ENCODE measurements around the gene RARB.

RARB gene

GRCh38 chr3:25478964-25479726 lies 51.1 kb downstream of the RARB start:
- H3K4me1 ChIP-seq (ENCODE audit: control insufficient read depth in 5 of 5, insufficient read depth in 5 of 5, low read length in 5 of 5): peaks cover 0 to 11% (median 6%) of the 10 kb centered on the region in 5 donors
- no peaks in the 10 kb centered on the region for H3K27me3 ChIP-seq (ENCODE audit: control insufficient read depth in 5 of 5, insufficient read depth in 4 of 5, low read length in 5 of 5)
- H3K9me3 ChIP-seq (ENCODE audit: control insufficient read depth in 5 of 5, low read length in 5 of 5): no peaks in the 10 kb centered on the region
- H3K4me3 ChIP-seq (ENCODE audit: low read depth in 1 of 5, low read length in 5 of 5): no peak overlapping the region
- no peak overlapping the region for H3K27ac ChIP-seq (ENCODE audit: low read depth, low read length)
- H3K36me3 ChIP-seq (ENCODE audit: control insufficient read depth in 5 of 5, insufficient read depth in 5 of 5, low read length in 5 of 5): no peaks in the 10 kb centered on the region
- no peak overlapping the region for H3K9ac ChIP-seq (ENCODE audit: low read length in 5 of 5)

- Histone ChIP-seq H3K4me1 (ENCODE audit: control insufficient read depth in 5 of 5, insufficient read depth in 5 of 5, low read length in 5 of 5) (peaks cover 0 to 11% (median 6%) of the 10 kb centered on the region in 5 donors), H3K4me3 (ENCODE audit: low read depth in 1 of 5, low read length in 5 of 5) (no peak overlapping the region), H3K9me3 (ENCODE audit: control insufficient read depth in 5 of 5, low read length in 5 of 5) (no peaks in the 10 kb centered on the region), H3K9ac (ENCODE audit: low read length in 5 of 5) (no peak overlapping the region), H3K36me3 (ENCODE audit: control insufficient read depth in 5 of 5, insufficient read depth in 5 of 5, low read length in 5 of 5) (no peaks in the 10 kb centered on the region), H3K27me3 (ENCODE audit: control insufficient read depth in 5 of 5, insufficient read depth in 4 of 5, low read length in 5 of 5) (no peaks in the 10 kb centered on the region), H3K27ac (ENCODE audit: low read depth, low read length) (no peak overlapping the region)
These were observed 51.6 kb downstream of the RARB start for GRCh38 chr3:25479727-25480010.

- Histone ChIP-seq H3K4me3 (ENCODE audit: low read depth in 1 of 5, low read length in 5 of 5) (no peak overlapping the region), H3K9me3 (ENCODE audit: control insufficient read depth in 5 of 5, low read length in 5 of 5) (no peaks in the 10 kb centered on the region), H3K4me1 (ENCODE audit: control insufficient read depth in 5 of 5, insufficient read depth in 5 of 5, low read length in 5 of 5) (peaks cover 0 to 11% (median 6%) of the 10 kb centered on the region in 5 donors), H3K27me3 (ENCODE audit: control insufficient read depth in 5 of 5, insufficient read depth in 4 of 5, low read length in 5 of 5) (no peaks in the 10 kb centered on the region), H3K9ac (ENCODE audit: low read length in 5 of 5) (no peak overlapping the region), H3K36me3 (ENCODE audit: control insufficient read depth in 5 of 5, insufficient read depth in 5 of 5, low read length in 5 of 5) (no peaks in the 10 kb centered on the region), H3K27ac (ENCODE audit: low read depth, low read length) (no peak overlapping the region)
These were observed 52.7 kb downstream of the RARB start for GRCh38 chr3:25480811-25481210.

GRCh38 chr3:25481386-25481785 lies 53.3 kb downstream of the RARB start:
- peaks cover 0 to 11% (median 6%) of the 10 kb centered on the region in 5 donors for H3K4me1 ChIP-seq (ENCODE audit: control insufficient read depth in 5 of 5, insufficient read depth in 5 of 5, low read length in 5 of 5)

GRCh38 chr3:25483456-25483855 lies 55.4 kb downstream of the RARB start:
- Histone ChIP-seq H3K4me1 (ENCODE audit: control insufficient read depth in 5 of 5, insufficient read depth in 5 of 5, low read length in 5 of 5) (peaks cover 0 to 11% (median 6%) of the 10 kb centered on the region in 5 donors), H3K27ac (ENCODE audit: low read depth, low read length) (no peak overlapping the region), H3K9ac (ENCODE audit: low read length in 5 of 5) (no peak overlapping the region)

More at GRCh38 chr3:25481386-25481785, 53.3 kb downstream of the RARB start:
- Histone ChIP-seq H3K27me3 (ENCODE audit: control insufficient read depth in 5 of 5, insufficient read depth in 4 of 5, low read length in 5 of 5) (no peaks in the 10 kb centered on the region), H3K9me3 (ENCODE audit: control insufficient read depth in 5 of 5, low read length in 5 of 5) (no peaks in the 10 kb centered on the region), H3K4me3 (ENCODE audit: low read depth in 1 of 5, low read length in 5 of 5) (no peak overlapping the region), H3K9ac (ENCODE audit: low read length in 5 of 5) (no peak overlapping the region), H3K36me3 (ENCODE audit: control insufficient read depth in 5 of 5, insufficient read depth in 5 of 5, low read length in 5 of 5) (no peaks in the 10 kb centered on the region), H3K27ac (ENCODE audit: low read depth, low read length) (no peak overlapping the region)

GRCh38 chr3:25485673-25486072 lies 57.6 kb downstream of the RARB start:
- no peak overlapping the region for H3K27ac ChIP-seq (ENCODE audit: low read depth, low read length)
- H3K4me3 ChIP-seq (ENCODE audit: low read depth in 1 of 5, low read length in 5 of 5): no peak overlapping the region
- no peaks in the 10 kb centered on the region for H3K9me3 ChIP-seq (ENCODE audit: control insufficient read depth in 5 of 5, low read length in 5 of 5)
- no peaks in the 10 kb centered on the region for H3K36me3 ChIP-seq (ENCODE audit: control insufficient read depth in 5 of 5, insufficient read depth in 5 of 5, low read length in 5 of 5)
- no peak overlapping the region for H3K9ac ChIP-seq (ENCODE audit: low read length in 5 of 5)
- H3K27me3 ChIP-seq (ENCODE audit: control insufficient read depth in 5 of 5, insufficient read depth in 4 of 5, low read length in 5 of 5): no peaks in the 10 kb centered on the region
- H3K4me1 ChIP-seq (ENCODE audit: control insufficient read depth in 5 of 5, insufficient read depth in 5 of 5, low read length in 5 of 5): peaks cover 0 to 11% (median 6%) of the 10 kb centered on the region in 5 donors

More at GRCh38 chr3:25483456-25483855, 55.4 kb downstream of the RARB start:
- no peaks in the 10 kb centered on the region for H3K36me3 ChIP-seq (ENCODE audit: control insufficient read depth in 5 of 5, insufficient read depth in 5 of 5, low read length in 5 of 5)
- H3K27me3 ChIP-seq (ENCODE audit: control insufficient read depth in 5 of 5, insufficient read depth in 4 of 5, low read length in 5 of 5): no peaks in the 10 kb centered on the region
- no peaks in the 10 kb centered on the region for H3K9me3 ChIP-seq (ENCODE audit: control insufficient read depth in 5 of 5, low read length in 5 of 5)
- H3K4me3 ChIP-seq (ENCODE audit: low read depth in 1 of 5, low read length in 5 of 5): no peak overlapping the region

- Histone ChIP-seq H3K36me3 (ENCODE audit: control insufficient read depth in 5 of 5, insufficient read depth in 5 of 5, low read length in 5 of 5) (no peaks in the 10 kb centered on the region), H3K27ac (ENCODE audit: low read depth, low read length) (no peak overlapping the region), H3K9ac (ENCODE audit: low read length in 5 of 5) (no peak overlapping the region), H3K4me3 (ENCODE audit: low read depth in 1 of 5, low read length in 5 of 5) (no peak overlapping the region), H3K4me1 (ENCODE audit: control insufficient read depth in 5 of 5, insufficient read depth in 5 of 5, low read length in 5 of 5) (no peaks in the 10 kb centered on the region), H3K9me3 (ENCODE audit: control insufficient read depth in 5 of 5, low read length in 5 of 5) (no peaks in the 10 kb centered on the region), H3K27me3 (ENCODE audit: control insufficient read depth in 5 of 5, insufficient read depth in 4 of 5, low read length in 5 of 5) (no peaks in the 10 kb centered on the region)
These were observed 58.9 kb downstream of the RARB start for GRCh38 chr3:25486932-25487331.

- Histone ChIP-seq H3K4me3 (ENCODE audit: low read depth in 1 of 5, low read length in 5 of 5) (no peak overlapping the region), H3K9ac (ENCODE audit: low read length in 5 of 5) (no peak overlapping the region), H3K27ac (ENCODE audit: low read depth, low read length) (no peak overlapping the region), H3K4me1 (ENCODE audit: control insufficient read depth in 5 of 5, insufficient read depth in 5 of 5, low read length in 5 of 5) (no peaks in the 10 kb centered on the region), H3K9me3 (ENCODE audit: control insufficient read depth in 5 of 5, low read length in 5 of 5) (peaks cover 10 to 27% (median 20%) of the 10 kb centered on the region in 5 donors), H3K36me3 (ENCODE audit: control insufficient read depth in 5 of 5, insufficient read depth in 5 of 5, low read length in 5 of 5) (no peaks in the 10 kb centered on the region), H3K27me3 (ENCODE audit: control insufficient read depth in 5 of 5, insufficient read depth in 4 of 5, low read length in 5 of 5) (no peaks in the 10 kb centered on the region)
These were observed 62.0 kb downstream of the RARB start for GRCh38 chr3:25489858-25490593.

GRCh38 chr3:25493246-25493645 lies 65.2 kb downstream of the RARB start:
- no peak overlapping the region for H3K9ac ChIP-seq (ENCODE audit: low read length in 5 of 5)
- H3K27me3 ChIP-seq (ENCODE audit: control insufficient read depth in 5 of 5, insufficient read depth in 4 of 5, low read length in 5 of 5): no peaks in the 10 kb centered on the region
- peak overlapping the region in 2 of 5 donors; percentile 11 to 16 for H3K4me3 ChIP-seq (ENCODE audit: low read depth in 1 of 5, low read length in 5 of 5)
- H3K27ac ChIP-seq (ENCODE audit: low read depth, low read length): no peak overlapping the region
- peaks cover 10 to 28% (median 27%) of the 10 kb centered on the region in 5 donors for H3K9me3 ChIP-seq (ENCODE audit: control insufficient read depth in 5 of 5, low read length in 5 of 5)
- H3K36me3 ChIP-seq (ENCODE audit: control insufficient read depth in 5 of 5, insufficient read depth in 5 of 5, low read length in 5 of 5): no peaks in the 10 kb centered on the region
- no peaks in the 10 kb centered on the region for H3K4me1 ChIP-seq (ENCODE audit: control insufficient read depth in 5 of 5, insufficient read depth in 5 of 5, low read length in 5 of 5)

- Histone ChIP-seq H3K36me3 (ENCODE audit: control insufficient read depth in 5 of 5, insufficient read depth in 5 of 5, low read length in 5 of 5) (no peaks in the 10 kb centered on the region), H3K9me3 (ENCODE audit: control insufficient read depth in 5 of 5, low read length in 5 of 5) (peaks cover 10 to 28% (median 27%) of the 10 kb centered on the region in 5 donors), H3K27me3 (ENCODE audit: control insufficient read depth in 5 of 5, insufficient read depth in 4 of 5, low read length in 5 of 5) (no peaks in the 10 kb centered on the region), H3K27ac (ENCODE audit: low read depth, low read length) (no peak overlapping the region), H3K4me1 (ENCODE audit: control insufficient read depth in 5 of 5, insufficient read depth in 5 of 5, low read length in 5 of 5) (no peaks in the 10 kb centered on the region), H3K4me3 (ENCODE audit: low read depth in 1 of 5, low read length in 5 of 5) (peak overlapping the region in 2 of 5 donors; percentile 1 to 11), H3K9ac (ENCODE audit: low read length in 5 of 5) (no peak overlapping the region)
These were observed 65.7 kb downstream of the RARB start for GRCh38 chr3:25493786-25494185.

All from subcutaneous abdominal adipose tissue (tissue), 5 donors.